GM18873 (cell line): ENCODE results near the gene CD34.
"Not testable (repeated sequence)": the region's sequence is repeated elsewhere in the genome, so short reads cannot be mapped to it uniquely, and the experiment has no call there.

Source experiments
- ATAC-seq: cut with Tn5 transposase; IDR thresholded peaks from one replicate; pipeline ENCODE4 v1.9.1; 2021; ENCODE audit warnings: mild to moderate bottlenecking, moderate library complexity, moderate number of reproducible peaks; ENCODE audit not compliant: unreplicated experiment, low FRiP score

The CD34 gene

GRCh38 chr1:207877914-207878313 is 33.0 kb downstream of the CD34 start:
- ATAC-seq, result not testable (repeated sequence)

- ATAC-seq, result no peak
Observed at GRCh38 chr1:207876131-207876530, 34.8 kb downstream of the CD34 start.

GRCh38 chr1:207875532-207875931 is 35.4 kb downstream of the CD34 start:
- ATAC-seq, result no peak

DNA sequence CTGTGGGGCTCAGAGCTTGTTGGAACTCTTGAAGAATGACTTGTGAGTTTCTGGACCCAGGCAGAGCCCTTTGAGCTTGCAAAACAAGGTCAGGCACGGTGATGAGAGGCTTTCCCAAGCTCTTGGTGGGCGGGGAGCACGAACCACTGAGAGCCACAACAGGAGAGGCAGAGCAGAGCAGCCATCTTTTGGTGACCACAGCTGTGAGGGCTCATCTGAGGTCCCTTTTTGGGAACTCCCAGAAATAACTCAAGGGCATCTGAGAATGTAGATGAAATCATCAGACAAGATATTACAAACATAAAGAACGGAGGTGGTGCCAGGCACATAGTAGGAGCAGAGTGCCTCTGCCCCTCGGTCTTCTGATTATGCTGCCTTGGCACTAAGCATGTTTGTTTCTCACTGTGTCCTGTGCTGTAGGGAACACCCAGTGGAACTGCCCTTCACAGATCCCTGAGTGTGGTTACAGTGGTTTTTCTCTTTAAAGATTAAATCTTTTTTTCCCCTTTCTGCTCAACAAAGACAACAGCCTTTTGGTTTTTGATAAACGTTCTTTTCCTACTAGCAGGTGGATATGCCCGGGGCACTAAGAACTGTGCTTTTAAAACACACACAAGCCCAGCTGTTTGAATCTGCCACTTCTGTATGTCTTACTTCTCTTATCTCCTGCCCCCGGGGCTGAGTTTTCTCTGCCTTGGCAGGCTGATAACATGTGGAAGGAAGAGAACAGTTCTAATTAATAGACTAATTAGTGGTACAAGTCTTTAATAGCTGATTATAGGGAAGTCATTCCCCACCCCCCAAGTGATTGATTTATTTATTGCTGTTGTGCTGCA is 37.7 kb downstream of the CD34 start:
- ATAC-seq, result no peak

GRCh38 chr1:207872621-207873020 is 38.3 kb downstream of the CD34 start:
- no peak for ATAC-seq

DNA sequence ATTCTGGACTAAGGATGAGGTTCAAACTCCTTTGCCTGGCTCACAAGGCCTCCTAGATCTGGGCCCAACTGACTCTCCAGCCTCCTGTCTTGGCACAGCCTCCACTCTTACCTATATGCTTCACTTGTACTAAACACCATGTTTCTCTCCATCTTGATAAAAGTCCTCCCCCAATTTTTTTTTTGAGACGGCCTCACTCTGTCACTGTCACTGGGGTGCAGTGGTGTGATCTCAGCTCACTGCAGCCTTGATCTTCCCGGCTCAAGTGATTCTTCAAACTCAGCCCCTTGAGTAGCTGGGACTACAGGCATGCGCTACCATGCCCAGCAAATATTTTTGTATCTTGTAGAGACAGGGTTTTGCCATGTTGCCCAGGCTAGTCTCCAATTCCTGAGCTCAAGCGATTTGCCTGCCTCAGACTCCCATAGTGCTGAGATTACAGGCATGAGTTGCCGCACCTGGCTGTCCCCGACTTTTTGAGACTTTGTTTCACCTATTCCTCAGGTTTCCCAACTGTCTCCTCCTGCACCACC is 39.7 kb downstream of the CD34 start:
- ATAC-seq, result no peak

DNA sequence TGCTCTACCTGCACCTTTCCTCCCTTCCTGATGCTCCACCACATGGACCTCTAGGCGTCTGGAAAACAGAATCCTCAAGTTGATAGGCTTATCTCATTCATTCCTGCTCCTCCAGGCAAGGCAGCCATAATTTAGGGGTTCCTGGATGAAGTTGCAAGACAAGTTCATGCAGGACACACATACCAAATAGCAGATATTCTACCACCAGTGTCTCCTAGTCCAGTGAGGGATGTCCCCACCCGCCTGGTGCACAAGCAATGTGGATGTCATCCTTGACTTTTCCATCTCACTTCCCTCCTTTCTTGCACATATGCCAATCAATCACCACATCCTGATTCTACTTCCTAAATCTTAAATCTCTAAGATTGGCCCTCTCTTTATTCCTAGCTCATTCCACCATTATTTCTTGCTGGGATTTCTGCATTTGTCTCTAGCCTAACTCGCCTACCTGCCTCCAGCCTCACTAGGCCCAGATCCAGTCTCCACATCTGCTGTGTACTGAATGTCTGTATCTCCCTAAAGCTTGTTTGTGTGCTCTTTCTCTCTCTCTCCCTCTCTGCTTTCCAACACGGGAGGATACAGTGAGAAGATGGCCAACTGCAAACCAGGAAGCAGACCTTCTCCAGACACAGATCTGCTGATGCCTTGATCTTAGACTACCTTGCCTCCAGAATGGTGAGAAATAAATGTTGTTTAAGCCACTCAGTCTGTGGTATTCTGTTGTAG is 40.5 kb downstream of the CD34 start:
- no peak for ATAC-seq

GRCh38 chr1:207869859-207870258 is 41.1 kb downstream of the CD34 start:
- no peak for ATAC-seq

DNA sequence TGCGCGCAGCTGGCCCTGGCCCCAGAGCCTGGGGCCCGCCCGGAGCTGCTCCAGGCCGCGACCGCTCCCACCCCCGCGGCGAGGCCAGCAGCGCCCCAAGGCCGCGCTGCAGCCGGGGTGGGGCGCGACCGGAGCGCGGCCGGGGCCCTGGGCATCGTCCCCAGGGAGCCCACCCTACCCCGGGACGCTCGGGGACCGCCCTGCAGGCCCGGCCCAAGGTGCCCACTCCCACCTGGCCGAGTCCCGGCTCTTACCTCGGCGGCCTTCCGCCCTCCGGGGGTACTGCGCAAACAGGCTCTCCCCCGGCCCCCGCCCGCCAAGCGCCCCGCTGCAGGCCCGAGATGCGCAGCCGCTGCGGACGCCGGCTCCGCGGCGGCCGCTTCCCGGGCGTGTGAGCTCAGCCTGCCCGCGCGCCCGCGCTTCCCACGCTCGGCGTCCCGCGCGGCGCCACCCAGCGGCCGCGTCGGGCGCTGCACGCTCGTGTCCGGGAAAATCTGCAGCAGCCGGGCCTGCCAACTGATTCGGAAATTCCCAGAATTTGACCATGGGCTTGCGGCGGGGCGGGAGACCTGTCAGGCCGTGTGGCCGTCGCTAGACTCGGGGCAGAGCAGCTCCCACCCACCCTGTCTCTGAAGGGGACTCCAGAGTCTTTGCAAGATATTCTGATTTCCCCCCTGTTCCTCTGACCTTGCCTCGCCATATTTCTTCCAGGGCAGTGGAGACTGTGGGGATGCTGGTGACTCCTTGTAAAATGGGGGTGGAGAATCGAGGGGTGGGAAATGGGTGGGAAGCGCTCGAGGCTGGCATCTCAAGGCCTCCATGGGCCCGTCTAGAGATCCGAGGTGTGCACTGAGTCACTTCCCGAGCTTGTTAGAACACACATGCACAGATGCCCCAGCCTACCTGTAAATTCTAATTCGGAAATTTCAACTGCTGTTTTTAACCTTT is 41.9 kb downstream of the CD34 start:
- peak; percentile 28 for ATAC-seq

DNA sequence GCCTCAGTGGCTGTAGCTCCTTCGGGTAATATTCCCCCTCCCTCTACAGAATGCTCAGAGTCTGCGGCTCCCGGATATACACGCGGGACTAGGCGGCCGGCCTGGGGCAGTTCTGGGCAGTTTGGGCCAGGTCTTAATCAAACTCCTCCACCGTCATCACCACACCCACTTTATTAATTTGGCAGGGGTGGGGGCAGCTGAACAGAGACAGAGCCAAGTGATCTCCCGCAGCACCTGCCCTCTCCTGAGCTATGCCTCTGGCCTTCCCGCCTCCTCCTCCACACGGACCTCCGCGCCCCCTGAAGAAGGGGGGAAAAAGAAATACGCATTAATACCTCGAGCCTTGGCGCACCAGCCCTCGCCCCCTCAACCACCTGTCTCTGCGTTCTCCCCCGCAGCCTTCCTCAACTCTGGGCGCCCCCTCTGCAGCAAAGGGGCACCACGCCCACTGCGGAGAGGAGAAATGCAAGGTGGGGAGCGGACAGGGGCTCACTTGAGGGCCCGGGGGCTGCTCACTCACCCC is 42.6 kb downstream of the CD34 start:
- ATAC-seq, result no peak

- no peak for ATAC-seq
Observed at GRCh38 chr1:207867136-207868109, 43.5 kb downstream of the CD34 start.

GRCh38 chr1:207866471-207867135 is 44.3 kb downstream of the CD34 start:
- no peak for ATAC-seq

DNA sequence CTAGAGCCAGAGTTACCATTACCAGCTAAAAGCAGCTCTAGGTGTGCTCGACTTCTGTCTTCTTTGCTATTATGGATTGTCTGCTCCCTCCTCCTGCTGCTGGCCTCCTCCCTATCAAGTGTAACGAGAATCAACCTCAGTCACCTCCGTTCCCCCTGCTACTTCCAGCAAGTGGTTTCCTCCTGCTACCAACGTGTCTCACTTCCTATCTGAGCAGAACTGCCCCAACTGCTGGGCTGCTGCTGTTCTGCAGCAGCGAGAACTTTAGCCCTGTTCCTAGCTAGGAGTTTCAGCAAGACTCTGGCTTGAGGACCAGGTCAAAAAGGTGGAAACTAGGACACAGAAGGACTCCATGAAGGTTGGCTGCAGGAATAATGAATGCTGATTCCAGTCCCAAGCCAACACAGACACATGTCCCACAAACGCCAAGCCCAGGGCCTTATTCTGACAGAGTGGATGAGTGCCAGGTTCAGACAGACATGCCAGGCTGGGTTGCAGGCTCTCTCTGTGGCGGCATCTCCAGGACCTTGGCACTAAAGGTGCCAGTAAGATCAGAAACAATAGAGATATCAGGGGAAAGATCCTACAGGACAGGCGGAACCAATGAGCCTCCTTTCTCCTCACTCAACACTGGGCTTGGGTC is 46.9 kb downstream of the CD34 start:
- ATAC-seq, result peak; percentile 65

GRCh38 chr1:207862241-207862787 is 48.6 kb downstream of the CD34 start:
- no peak for ATAC-seq

GRCh38 chr1:207861442-207862177 is 49.3 kb downstream of the CD34 start:
- no peak for ATAC-seq

- no peak for ATAC-seq
Observed at GRCh38 chr1:207860531-207860930, 50.4 kb downstream of the CD34 start.

DNA sequence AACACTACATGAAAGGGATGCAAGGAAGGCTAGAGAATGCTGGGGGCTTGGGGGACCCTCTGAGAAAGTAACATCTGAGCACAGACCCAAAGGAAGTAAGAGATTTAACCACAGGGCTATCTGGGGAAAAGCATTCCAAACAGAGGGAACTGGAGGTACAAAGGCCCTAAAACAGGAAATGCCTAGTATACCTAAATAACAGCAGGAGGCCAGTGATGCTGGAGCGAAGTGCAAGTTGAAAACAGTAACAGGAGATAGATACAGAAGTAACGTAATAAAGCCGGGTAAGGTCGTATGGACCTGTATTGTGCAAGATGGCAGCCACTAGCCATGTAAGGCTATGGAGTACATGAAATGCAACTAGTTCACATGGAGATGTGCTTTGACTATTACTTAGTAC is 52.1 kb downstream of the CD34 start:
- no peak for ATAC-seq
